Putamen (tissue), 1 donor: ENCODE measurements around the gene KRTAP1-5.
"Not testable (repeated sequence)": the region's sequence is repeated elsewhere in the genome, so short reads cannot be mapped to it uniquely, and the experiment has no call there.

Source experiments
- DNase-seq: peaks from one replicate; pipeline ENCODE4 v3.0.0-alpha.2; 2016; ENCODE audit warnings: low spot score

The KRTAP1-5 gene

GRCh38 chr17:41026715-41027471 is at the start of gene KRTAP1-5:
Gene KRTAP1-5, minus strand, starts transcription at chr17:41027208. Its CDS starts 53 bp downstream, at chr17:41027155.
- DNase-seq = no peak

- DNase-seq = no peak
These were observed 49.8 kb upstream of the KRTAP1-5 start for GRCh38 chr17:41076788-41077187.

- DNase-seq = no peak
These were observed 46.7 kb upstream of the KRTAP1-5 start for GRCh38 chr17:41073676-41074075.

GRCh38 chr17:41071606-41072360 is 44.8 kb upstream of the KRTAP1-5 start:
- DNase-seq = no peak

- DNase-seq = no peak
These were observed 42.0 kb upstream of the KRTAP1-5 start for GRCh38 chr17:41069031-41069430.

- no peak for DNase-seq
These were observed 40.3 kb upstream of the KRTAP1-5 start for GRCh38 chr17:41067281-41067680.

- no peak for DNase-seq
These were observed 39.0 kb upstream of the KRTAP1-5 start, which contains the start of gene KRTAP2-4 for GRCh38 chr17:41065829-41066624. Gene KRTAP2-4, minus strand, starts transcription at chr17:41065879. Its CDS starts 34 bp downstream, at chr17:41065845.

- DNase-seq = not testable (repeated sequence)
These were observed 38.1 kb upstream of the KRTAP1-5 start for GRCh38 chr17:41065016-41065689.

- no peak for DNase-seq
These were observed 37.3 kb upstream of the KRTAP1-5 start for GRCh38 chr17:41064301-41064700.

GRCh38 chr17:41063449-41063848 is 36.4 kb upstream of the KRTAP1-5 start:
- no peak for DNase-seq

- no peak for DNase-seq
These were observed 35.0 kb upstream of the KRTAP1-5 start for GRCh38 chr17:41061964-41062363.

- DNase-seq = no peak
These were observed 33.1 kb upstream of the KRTAP1-5 start, which contains the start of gene KRTAP2-3 for GRCh38 chr17:41060052-41060604. Gene KRTAP2-3, minus strand, starts transcription at chr17:41060114. Its CDS starts 64 bp downstream, at chr17:41060050.

GRCh38 chr17:41059276-41060051 is 32.5 kb upstream of the KRTAP1-5 start:
- not testable (repeated sequence) for DNase-seq

GRCh38 chr17:41058741-41059140 is 31.7 kb upstream of the KRTAP1-5 start:
- DNase-seq = no peak

GRCh38 chr17:41057547-41057946 is 30.5 kb upstream of the KRTAP1-5 start:
- no peak for DNase-seq

GRCh38 chr17:41055130-41055529 is 28.1 kb upstream of the KRTAP1-5 start, which contains the start of gene KRTAP2-2:
Gene KRTAP2-2, minus strand, starts transcription at chr17:41055230. Its CDS starts 19 bp downstream, at chr17:41055211.
- DNase-seq = not testable (repeated sequence)

GRCh38 chr17:41054556-41054955 is 27.5 kb upstream of the KRTAP1-5 start:
- not testable (repeated sequence) for DNase-seq

- DNase-seq = no peak
These were observed 27.0 kb upstream of the KRTAP1-5 start for GRCh38 chr17:41054025-41054424.

GRCh38 chr17:41052566-41052965 is 25.6 kb upstream of the KRTAP1-5 start:
- DNase-seq = no peak

- no peak for DNase-seq
These were observed 22.1 kb upstream of the KRTAP1-5 start for GRCh38 chr17:41049110-41049509.
